Bronchial epithelial cell (primary cell): ENCODE results near the gene SART1. TPM values are rescaled to one million over a fixed set of nuclear protein-coding genes. Genes with fewer than 3 reads are reported as not detected.

ENCODE experiments used
- DNase-seq: peaks from one replicate; pipeline ENCODE4 v3.0.0-alpha.2; 2010; ENCODE audit warnings: low read depth
- FAIRE-seq: peaks from 2 replicates; lab custom pipeline; 2011; peaks lifted over from hg19 to GRCh38; lab: Jason Lieb, UNC
- H3K27me3 ChIP-seq: 2 replicates; pipeline ENCODE4 v1.5.1; 2011; ENCODE audit warnings: low read length; ENCODE audit not compliant: control insufficient read depth, insufficient read depth
- H3K36me3 ChIP-seq: 2 replicates; pipeline ENCODE4 v1.5.1; 2011; ENCODE audit warnings: low read length; ENCODE audit not compliant: control insufficient read depth, insufficient read depth
- H3K4me3 ChIP-seq: 2 replicates; pipeline ENCODE4 v1.5.1; 2011; ENCODE audit warnings: mild to moderate bottlenecking, low read depth, low read length, control low read depth
- total RNA-seq: library from RNA; depleted of rRNA; stranded (reverse); fragments of >200 nt; gene quantifications from 2 replicates; pipeline ENCODE4 v1.2.1, GENCODE V29; 2014
- TF ChIP-seq, protein P1 (sequence below): IDR thresholded peaks from 2 replicates; pipeline ENCODE4 v1.5.1; 2011; ENCODE audit warnings: mild to moderate bottlenecking, moderate library complexity, low read length, control low read depth, inconsistent platforms; ENCODE audit not compliant: insufficient read depth, severe bottlenecking

The SART1 gene
- total RNA-seq, 1 donor from 2014 or later: 32.4 TPM

DNA sequence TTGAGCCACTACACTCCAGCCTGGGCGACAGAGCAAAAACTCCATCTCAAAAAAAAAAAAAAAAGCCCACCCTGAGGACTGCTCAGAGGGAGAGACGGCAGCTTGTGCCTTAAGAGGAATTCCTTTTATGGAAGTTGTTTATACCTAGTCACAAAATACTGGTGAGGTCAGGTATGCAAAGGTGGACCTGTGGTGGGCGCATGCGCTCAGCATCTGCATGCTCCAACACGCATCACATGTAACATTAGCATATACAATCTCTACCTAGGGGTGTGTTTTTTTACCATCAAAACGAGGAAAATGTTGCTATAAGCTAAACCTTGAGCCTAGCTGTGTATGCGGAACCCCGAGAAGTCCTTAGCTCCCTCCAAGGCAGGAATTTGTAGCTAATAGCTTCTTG, 6.8 kb upstream of the SART1 start:
- Histone ChIP-seq H3K27me3 (no peaks in the 10 kb centered on the region), H3K36me3 (no peaks in the 10 kb centered on the region), H3K4me3 (no peak overlapping the region)
- TF ChIP-seq, protein P1, sequence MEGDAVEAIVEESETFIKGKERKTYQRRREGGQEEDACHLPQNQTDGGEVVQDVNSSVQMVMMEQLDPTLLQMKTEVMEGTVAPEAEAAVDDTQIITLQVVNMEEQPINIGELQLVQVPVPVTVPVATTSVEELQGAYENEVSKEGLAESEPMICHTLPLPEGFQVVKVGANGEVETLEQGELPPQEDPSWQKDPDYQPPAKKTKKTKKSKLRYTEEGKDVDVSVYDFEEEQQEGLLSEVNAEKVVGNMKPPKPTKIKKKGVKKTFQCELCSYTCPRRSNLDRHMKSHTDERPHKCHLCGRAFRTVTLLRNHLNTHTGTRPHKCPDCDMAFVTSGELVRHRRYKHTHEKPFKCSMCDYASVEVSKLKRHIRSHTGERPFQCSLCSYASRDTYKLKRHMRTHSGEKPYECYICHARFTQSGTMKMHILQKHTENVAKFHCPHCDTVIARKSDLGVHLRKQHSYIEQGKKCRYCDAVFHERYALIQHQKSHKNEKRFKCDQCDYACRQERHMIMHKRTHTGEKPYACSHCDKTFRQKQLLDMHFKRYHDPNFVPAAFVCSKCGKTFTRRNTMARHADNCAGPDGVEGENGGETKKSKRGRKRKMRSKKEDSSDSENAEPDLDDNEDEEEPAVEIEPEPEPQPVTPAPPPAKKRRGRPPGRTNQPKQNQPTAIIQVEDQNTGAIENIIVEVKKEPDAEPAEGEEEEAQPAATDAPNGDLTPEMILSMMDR: no peak
- no peak for FAIRE-seq
- peak; percentile 86 for DNase-seq

DNA sequence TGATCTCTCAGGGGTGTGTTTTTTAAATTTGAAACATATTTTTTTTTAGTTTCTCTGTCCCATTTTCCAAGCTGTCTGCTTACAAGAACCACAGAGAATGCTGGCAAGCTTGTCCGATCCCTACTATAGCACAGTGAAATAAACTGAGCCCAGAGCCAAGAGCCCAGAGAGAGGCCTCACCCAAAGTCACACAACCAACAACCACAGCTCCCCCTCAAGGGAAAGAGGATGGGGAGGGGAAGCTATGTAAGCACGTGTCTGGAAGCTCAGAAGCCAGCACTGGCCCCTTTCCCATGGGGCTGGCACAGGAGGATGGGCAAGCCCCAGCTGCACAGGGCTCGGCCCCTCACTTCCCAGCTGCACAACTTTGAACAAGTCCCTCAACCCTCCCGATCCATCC, 3.2 kb upstream of the SART1 start:
- DNase-seq: no peak
- FAIRE-seq: no peak
- Histone ChIP-seq H3K36me3 (no peaks in the 10 kb centered on the region), H3K27me3 (no peaks in the 10 kb centered on the region), H3K4me3 (no peak overlapping the region)
- TF ChIP-seq, protein P1: no peak

DNA sequence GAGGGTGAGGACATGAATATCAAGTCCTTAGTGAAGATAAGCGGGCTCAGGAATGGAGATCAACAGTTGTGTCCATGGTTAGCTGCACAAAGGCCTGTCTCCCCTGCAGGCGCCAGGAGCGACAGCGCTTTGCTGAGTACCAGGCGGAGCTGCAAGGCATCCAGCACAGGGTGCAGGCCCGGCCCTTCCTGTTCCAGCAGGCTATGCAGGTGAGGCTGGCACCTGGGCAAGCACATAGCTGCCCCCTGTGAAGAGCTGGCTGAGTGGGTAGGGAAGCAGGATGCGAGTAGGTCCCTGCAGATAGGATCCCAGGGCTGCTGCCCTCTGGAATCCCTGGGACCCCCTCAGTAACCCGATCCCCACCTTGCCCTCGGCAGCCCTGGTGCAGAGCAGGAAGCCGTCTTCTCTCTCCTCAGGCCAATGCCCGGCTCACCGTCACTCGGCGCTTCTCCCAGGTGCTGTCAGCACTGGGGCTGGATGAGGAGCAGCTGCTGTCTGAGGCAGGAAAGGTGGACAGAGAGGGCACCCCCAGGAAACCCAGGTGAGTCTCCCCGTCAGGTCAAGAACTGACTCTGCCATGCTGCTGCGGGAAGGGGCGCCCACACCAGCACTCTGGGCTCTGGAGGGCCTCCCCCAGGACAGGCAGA, 2.6 kb upstream of the SART1 start:
- no peak overlapping the region for H3K4me3 ChIP-seq
- TF ChIP-seq, protein P1: no peak
- FAIRE-seq: no peak
- no peak for DNase-seq
- peaks cover 2% of the 10 kb centered on the region for H3K36me3 ChIP-seq
- H3K27me3 ChIP-seq: no peaks in the 10 kb centered on the region

DNA sequence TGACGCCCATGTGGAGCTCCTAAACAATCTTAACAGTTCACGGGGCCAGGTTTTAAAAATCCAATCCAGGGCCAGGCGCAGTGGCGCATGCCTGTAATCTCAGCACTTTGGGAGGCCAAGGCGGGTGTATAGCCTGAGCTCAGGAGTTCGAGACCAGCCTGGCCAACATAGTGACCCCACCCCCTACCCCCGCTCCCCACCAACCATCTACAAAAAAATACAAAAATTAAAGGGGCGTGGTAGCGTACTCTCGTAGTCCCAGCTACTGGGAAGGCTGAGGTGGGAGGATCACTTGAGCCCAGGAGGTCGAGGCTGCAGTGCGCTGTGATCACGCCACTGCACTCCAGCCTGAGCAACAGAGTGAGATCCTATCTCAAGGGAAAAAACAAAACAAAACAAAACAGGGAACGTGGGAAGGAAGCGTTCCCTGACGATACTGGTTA, 689 bp upstream of the SART1 start:
- no peaks in the 10 kb centered on the region for H3K27me3 ChIP-seq
- FAIRE-seq: no peak
- H3K4me3 ChIP-seq: peak overlapping the region; percentile 79
- DNase-seq: no peak
- peaks cover 16% of the 10 kb centered on the region for H3K36me3 ChIP-seq
- TF ChIP-seq, protein P1: no peak

DNA sequence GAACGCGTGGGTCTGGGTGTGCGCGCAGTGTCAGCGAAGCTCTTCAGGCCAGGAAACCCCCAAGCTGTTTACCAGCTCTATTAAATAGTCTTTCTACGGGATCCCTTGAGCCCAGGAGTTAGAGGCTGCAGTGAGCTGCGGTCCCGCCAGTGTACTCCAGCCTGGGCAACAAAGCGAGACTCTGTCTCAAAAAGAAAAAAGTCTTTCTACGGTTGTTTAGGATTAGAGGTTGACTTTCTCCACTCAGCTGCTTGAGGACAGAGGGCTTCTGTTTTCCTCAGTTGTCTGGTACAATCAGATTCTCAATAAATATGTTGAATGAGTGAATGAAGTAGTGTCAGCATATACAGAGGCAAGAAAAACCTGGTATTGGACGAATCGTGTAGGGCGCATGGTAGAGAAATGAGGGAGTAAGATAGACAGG, 619 bp downstream of the SART1 start:
- Histone ChIP-seq H3K27me3 (no peaks in the 10 kb centered on the region), H3K4me3 (peak overlapping the region; percentile 79), H3K36me3 (peaks cover 26% of the 10 kb centered on the region)
- no peak for FAIRE-seq
- TF ChIP-seq, protein P1: no peak
- DNase-seq: no peak

DNA sequence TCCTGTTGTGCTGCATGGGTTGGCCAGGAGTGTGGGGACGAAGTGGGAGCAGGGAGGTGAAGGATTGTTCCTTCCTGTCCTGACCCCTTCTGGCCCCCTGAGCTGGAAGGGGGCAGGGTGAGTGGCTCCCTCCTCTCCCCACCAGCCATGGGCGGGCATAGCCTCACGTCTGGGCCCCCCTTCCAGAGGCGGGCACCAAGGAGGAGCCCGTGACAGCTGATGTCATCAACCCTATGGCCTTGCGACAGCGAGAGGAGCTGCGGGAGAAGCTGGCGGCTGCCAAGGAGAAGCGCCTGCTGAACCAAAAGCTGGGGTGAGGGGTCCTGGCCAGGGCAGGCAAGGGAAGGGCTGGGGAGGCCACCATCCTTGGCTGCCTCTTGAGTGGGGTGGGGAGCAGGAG, 3.4 kb downstream of the SART1 start:
- TF ChIP-seq, protein P1: no peak
- H3K36me3 ChIP-seq: peaks cover 35% of the 10 kb centered on the region
- H3K27me3 ChIP-seq: no peaks in the 10 kb centered on the region
- no peak for FAIRE-seq
- no peak for DNase-seq
- H3K4me3 ChIP-seq: no peak overlapping the region
